ENCODE data around the gene TCF12.

The TCF12 gene

GRCh38 chr15:57253082-57253481, 334.6 kb downstream of the TCF12 start:
- DNase-seq (ENCODE audit: low read depth): no peak

GRCh38 chr15:57253500-57253899, 335.1 kb downstream of the TCF12 start:
- no peak for DNase-seq (ENCODE audit: low read depth)

- no peak for DNase-seq (ENCODE audit: low read depth)
Measured at GRCh38 chr15:57255751-57256341, 337.4 kb downstream of the TCF12 start.

- no peak for DNase-seq (ENCODE audit: low read depth)
Measured at GRCh38 chr15:57256939-57257338, 338.5 kb downstream of the TCF12 start.

GRCh38 chr15:57259568-57260040, 341.2 kb downstream of the TCF12 start:
- DNase-seq (ENCODE audit: low read depth): no peak

GRCh38 chr15:57263520-57263919, 345.1 kb downstream of the TCF12 start:
- no peak for DNase-seq (ENCODE audit: low read depth)

GRCh38 chr15:57272771-57273357, 354.4 kb downstream of the TCF12 start:
- DNase-seq (ENCODE audit: low read depth): no peak

GRCh38 chr15:57273402-57273801, 355.0 kb downstream of the TCF12 start:
- DNase-seq (ENCODE audit: low read depth): no peak

- DNase-seq (ENCODE audit: low read depth): no peak
Measured at GRCh38 chr15:57278439-57278838, 360.0 kb downstream of the TCF12 start.

GRCh38 chr15:57280464-57280863, 362.0 kb downstream of the TCF12 start:
- no peak for DNase-seq (ENCODE audit: low read depth)

GRCh38 chr15:57281321-57281720, 362.9 kb downstream of the TCF12 start:
- no peak for DNase-seq (ENCODE audit: low read depth)

- no peak for DNase-seq (ENCODE audit: low read depth)
Measured at GRCh38 chr15:57282686-57283085, 364.2 kb downstream of the TCF12 start.

GRCh38 chr15:57283774-57284503, 365.5 kb downstream of the TCF12 start:
- no peak for DNase-seq (ENCODE audit: low read depth)

- no peak for DNase-seq (ENCODE audit: low read depth)
Measured at GRCh38 chr15:57284535-57284934, 366.1 kb downstream of the TCF12 start.

GRCh38 chr15:57285386-57285785, 366.9 kb downstream of the TCF12 start:
- no peak for DNase-seq (ENCODE audit: low read depth)

- DNase-seq (ENCODE audit: low read depth): no peak
Measured at GRCh38 chr15:57286446-57287122, 368.1 kb downstream of the TCF12 start.

GRCh38 chr15:57287123-57287521, 368.7 kb downstream of the TCF12 start:
- DNase-seq (ENCODE audit: low read depth): no peak

GRCh38 chr15:57288926-57289580, 370.6 kb downstream of the TCF12 start:
- DNase-seq (ENCODE audit: low read depth): peak; percentile 62

- DNase-seq (ENCODE audit: low read depth): no peak
Measured at GRCh38 chr15:57290187-57290586, 371.7 kb downstream of the TCF12 start.

GRCh38 chr15:57290826-57291225, 372.4 kb downstream of the TCF12 start:
- no peak for DNase-seq (ENCODE audit: low read depth)

- no peak for DNase-seq (ENCODE audit: low read depth)
Measured at GRCh38 chr15:57296473-57297162, 378.2 kb downstream of the TCF12 start.

GRCh38 chr15:57297163-57297593, 378.7 kb downstream of the TCF12 start:
- DNase-seq (ENCODE audit: low read depth): no peak

Measured in GM04504 (cell line).